HG02798 (cell line): ENCODE data around the gene MOB3C.

ENCODE experiments used
- ATAC-seq: cut with Tn5 transposase; IDR thresholded peaks from one replicate; pipeline ENCODE4 v1.9.1; 2021; ENCODE audit warnings: mild to moderate bottlenecking; ENCODE audit not compliant: unreplicated experiment, poor library complexity

Gene MOB3C

GRCh38 chr1:46607345-46608130 is 9.1 kb downstream of the MOB3C start:
- no peak for ATAC-seq

- ATAC-seq = no peak
These were observed 10.2 kb downstream of the MOB3C start for GRCh38 chr1:46606255-46606965.

DNA sequence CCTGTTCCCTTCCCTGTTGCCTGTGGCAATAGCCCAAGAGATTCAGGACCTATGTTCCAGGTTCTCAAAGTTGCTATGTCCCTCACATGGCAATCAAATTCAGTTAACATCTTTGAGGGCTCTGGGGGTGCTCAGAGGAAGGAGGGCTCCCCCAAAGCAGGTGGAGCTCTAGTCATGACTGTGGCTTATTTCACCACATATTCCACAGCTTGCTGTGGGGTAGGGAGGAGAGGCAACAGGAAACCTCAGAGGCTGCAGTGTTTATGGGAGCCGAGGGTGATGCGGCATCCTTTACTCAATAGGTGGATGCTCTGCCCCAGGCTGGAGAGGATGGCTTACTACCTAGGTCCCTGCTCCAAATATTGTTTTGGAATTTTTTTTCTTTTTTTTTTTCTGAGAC is 11.4 kb downstream of the MOB3C start:
- no peak for ATAC-seq

DNA sequence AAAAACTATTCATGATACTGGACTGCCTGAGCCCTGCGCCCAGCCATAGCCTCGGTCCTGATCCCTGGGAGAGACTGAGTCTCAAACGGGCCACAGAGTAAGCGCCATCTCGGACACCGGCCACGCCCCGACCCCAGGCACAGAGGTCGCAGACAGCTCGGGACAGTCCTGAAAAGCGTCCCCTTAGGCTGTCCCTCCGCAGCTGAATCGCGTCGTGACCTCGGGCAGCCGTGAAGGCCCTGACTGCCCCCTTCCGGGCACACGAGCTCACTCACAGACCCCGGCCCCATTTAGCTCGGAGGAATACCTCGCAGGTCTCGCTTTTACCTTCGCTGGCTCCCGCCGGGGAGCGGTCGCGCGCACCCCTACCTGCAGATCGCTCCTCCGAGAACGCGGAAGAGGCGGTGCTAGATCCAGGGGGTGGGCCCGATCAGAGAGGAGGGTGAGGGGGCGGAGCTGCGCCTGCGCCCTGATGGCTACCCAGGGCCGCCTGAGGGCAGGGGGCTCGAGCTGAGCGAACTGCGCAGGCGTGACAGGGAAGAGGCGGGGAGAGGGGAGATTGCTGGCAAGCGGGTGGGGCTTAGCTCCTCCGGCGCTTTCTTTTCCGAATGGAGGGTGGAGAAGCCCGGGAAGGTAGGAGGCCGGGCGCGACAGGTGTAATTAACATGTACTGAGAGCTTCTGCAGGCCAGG is 12.6 kb downstream of the MOB3C start, which contains the start of gene MKNK1:
Gene MKNK1, minus strand, starts transcription at position 411 of the 692 bp plus-strand sequence. CDS start 20,941 bp downstream, outside the sequence.
- peak; percentile 98 for ATAC-seq

DNA sequence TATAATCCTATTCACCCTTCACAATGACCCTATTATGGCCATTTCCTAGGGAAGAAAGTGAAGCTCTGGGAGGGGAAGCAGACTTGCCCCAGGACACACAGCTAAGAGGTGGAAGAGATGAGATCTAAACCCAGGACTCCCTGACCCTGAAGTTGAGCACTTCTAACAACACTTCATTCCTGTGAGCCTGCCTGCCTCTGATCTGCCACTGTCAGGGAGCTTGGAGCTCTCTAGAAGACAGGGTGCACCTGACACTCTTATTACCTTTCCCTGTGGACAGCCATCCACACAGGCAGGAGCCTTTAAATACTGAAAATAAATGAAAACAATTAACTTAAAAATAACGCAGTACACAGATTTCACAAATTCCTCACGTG is 13.1 kb downstream of the MOB3C start:
- ATAC-seq = no peak

- ATAC-seq = no peak
These were observed 15.2 kb downstream of the MOB3C start for GRCh38 chr1:46601257-46602007.

DNA sequence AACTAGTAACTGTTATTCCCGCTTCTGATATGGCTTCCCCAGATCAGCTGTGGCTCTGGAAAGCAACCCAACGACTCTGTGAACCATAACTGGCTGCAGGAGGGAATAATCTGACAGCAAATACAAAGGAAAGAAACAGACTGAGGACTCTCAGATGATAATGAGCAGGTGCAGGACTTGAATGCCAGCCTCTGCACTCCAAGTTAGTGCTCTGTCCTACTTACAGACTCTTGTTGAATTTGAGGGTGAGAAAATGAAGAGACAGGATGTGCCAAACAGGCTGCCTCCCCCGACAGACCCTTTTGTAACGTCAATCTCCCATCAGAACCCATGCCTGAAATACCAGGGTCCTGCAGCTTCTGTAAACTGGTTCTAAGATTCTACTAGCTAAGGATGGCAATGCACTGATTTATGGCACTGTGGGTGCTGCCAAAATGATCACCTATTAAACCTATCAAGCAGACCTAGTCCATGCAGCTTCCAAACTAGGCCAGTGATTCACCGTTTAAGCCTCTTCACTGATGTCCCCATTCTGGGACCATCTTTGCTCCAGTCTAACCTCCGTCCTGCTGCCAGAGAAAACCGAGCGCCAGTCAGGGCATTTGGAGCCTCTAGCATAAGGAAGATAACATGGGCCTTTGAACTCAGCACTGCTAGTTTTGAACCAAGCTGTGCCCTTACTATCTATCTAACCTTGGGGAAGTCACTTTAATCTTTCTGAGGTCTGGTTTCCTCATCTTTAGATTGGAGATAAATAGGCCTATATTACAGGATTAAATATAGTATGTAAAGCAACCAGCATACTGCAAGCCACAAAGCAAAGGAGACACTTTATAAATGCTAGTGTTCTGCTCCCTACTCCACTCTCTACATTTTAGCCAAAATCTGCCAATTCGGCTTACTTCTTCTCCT is 17.3 kb downstream of the MOB3C start:
- no peak for ATAC-seq

- no peak for ATAC-seq
These were observed 19.8 kb downstream of the MOB3C start for GRCh38 chr1:46596846-46597245.

GRCh38 chr1:46596036-46596435 is 20.6 kb downstream of the MOB3C start:
- ATAC-seq = no peak

DNA sequence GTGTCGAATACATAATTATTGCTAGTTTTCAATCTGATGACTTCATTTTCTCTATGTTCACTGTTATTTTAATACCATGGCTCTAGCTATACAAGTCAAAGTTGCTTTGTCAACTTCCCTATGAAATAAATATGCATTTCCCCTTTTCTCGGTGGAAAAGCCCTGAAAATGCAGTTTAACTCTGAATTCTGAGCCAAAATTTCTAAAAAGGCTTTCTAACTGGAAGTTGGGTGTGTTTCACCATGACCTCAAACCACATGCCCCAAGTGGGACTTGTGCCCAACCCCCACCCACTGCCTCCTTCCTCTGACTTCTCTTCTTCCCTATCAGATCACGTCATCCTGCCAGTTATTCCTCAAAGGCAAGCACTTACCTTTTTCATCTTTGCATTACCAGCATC is 21.5 kb downstream of the MOB3C start:
- ATAC-seq = no peak

GRCh38 chr1:46594063-46594462 is 22.5 kb downstream of the MOB3C start:
- no peak for ATAC-seq

GRCh38 chr1:46592823-46593222 is 23.8 kb downstream of the MOB3C start:
- no peak for ATAC-seq

- no peak for ATAC-seq
These were observed 27.1 kb downstream of the MOB3C start for GRCh38 chr1:46589529-46589928.

GRCh38 chr1:46587069-46587468 is 29.5 kb downstream of the MOB3C start:
- no peak for ATAC-seq

DNA sequence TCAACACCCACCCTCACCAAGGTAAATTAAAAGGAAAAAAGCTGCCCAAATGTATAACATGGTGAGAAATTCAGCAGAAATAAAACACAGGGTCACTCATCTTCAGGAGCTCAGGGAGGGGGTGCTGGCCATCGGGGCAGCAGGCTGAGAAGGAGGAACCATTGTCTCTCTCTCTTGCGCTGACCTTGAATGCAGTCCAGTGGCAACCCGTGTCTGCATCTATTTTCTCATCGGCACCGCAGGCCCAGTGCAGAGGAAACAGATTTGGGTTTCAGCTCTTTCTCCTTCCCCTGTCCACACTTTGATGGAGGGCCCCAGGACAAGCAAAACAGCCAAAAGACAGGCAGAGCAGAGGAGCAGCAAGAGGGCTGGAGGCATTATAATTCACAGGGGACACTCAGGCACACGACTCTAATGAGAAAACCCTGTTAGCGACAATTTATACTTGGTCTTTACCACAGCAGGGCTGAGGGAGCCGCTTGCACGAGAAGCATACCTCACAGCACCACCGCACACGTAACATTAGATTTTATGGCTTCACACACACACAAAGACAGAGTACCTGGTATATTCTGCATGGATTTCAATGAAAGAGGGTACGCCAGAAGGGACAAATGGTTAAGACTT is 31.2 kb downstream of the MOB3C start:
- ATAC-seq = no peak

DNA sequence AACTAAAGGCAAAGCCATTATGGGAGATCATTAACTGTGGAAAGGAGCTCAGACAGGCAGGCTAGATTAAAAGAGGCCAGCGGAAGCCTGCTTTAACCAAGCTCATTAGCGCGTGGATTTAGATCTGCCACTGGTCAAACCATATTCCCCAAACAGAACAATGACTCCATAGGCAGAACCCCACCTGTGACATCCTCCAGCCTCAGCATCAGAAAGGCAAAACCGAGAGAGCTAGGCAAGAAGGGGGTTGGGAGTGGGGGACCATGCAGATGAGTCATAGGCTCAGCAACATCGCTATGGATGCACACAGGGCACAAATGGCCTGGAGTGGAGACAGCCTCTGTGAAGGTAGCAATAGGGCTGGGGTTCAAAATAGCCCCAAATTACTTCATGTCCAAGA is 33.1 kb downstream of the MOB3C start:
- ATAC-seq = no peak

DNA sequence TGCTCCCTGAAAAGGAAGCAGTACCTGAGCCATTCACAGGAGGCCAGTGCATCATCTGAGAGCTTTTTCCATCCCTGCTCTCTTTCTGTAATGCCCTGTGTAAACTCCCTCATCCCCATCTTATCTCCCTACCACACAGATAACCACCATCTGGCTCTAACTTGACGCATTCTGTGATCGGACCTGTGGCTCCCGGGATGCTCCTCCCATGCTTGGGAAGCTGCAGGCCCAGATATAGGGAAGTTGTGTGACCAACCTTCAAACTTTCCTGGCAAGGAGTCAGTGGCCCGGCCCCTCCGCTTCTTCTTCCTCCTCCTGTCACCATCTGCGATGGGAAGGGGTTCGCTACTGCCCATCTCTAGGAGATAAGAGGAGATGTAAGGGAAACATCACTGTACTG is 33.6 kb downstream of the MOB3C start:
- ATAC-seq = no peak

GRCh38 chr1:46581681-46582455 is 34.7 kb downstream of the MOB3C start:
- ATAC-seq = no peak
